Measurements from ENCODE around the gene INVS. TPM values are rescaled to one million over a fixed set of nuclear protein-coding genes. Genes with fewer than 3 reads are reported as not detected.

The INVS gene
- total and polyA plus RNA-seq, 2 donors (not counting 3 experiments of a cell fraction or from before 2014, with no cell fraction given): 8.5 to 17.9 TPM

- dilution Hi-C loops (cut with MboI; ENCODE audit: extremely low pct_ligation_motif_present, low sequenced_read_pairs) (no loop called here), intact Hi-C loops (cut with micrococcal nuclease) (no loop called here)
- no peak overlapping the region for H3K27ac ChIP-seq (ENCODE audit: insufficient read depth, low read depth, low read length)
- H3K9me3 ChIP-seq (replicated peaks; ENCODE audit: control insufficient read depth, insufficient read depth, low read length): no peaks in the 10 kb centered on the region
- DNase-seq (ENCODE audit: low read depth, low spot score) (no peak), FAIRE-seq (no peak)
- no peak for TF ChIP-seq JUN (IDR thresholded peaks at IDR 0.05; ENCODE audit: borderline replicate concordance, insufficient read depth, insufficient read length, low read depth)
- no peak for TF ChIP-seq POLR2AphosphoS5 (IDR thresholded peaks at IDR 0.05; ENCODE audit: insufficient read depth, low read depth, low read length)
- no peak for TF ChIP-seq EZH2 (IDR thresholded peaks at IDR 0.05; ENCODE audit: borderline replicate concordance, low read depth, low read length, severe bottlenecking)
- no peak for TF ChIP-seq MYC (IDR thresholded peaks at IDR 0.05; ENCODE audit: low read depth, low read length)
- TF ChIP-seq FOS (IDR thresholded peaks at IDR 0.05; ENCODE audit: borderline replicate concordance, insufficient read depth, low read length): no peak
- TF ChIP-seq GATA2 (IDR thresholded peaks at IDR 0.05; ENCODE audit: insufficient read depth, insufficient read length, low read depth, low read length): no peak
- TF ChIP-seq POLR2A (IDR thresholded peaks at IDR 0.05; ENCODE audit: low read depth, low read length): no peak
- TF ChIP-seq CTCF (IDR thresholded peaks at IDR 0.05; ENCODE audit: extremely low read depth in 1 of 2, insufficient read depth in 1 of 2, low read depth in 1 of 2, low read length in 2 of 2): no peak
- TF ChIP-seq MAX (IDR thresholded peaks at IDR 0.05; ENCODE audit: insufficient read depth, insufficient read length): no peak
- H3K27me3 ChIP-seq (ENCODE audit: control insufficient read depth in 2 of 2, insufficient read depth in 2 of 2, low read length in 2 of 2): no peaks in the 10 kb centered on the region
- H3K4me3 ChIP-seq (replicated peaks in 1 of 3; ENCODE audit: insufficient read depth in 1 of 3, low read depth in 1 of 3, low read length in 3 of 3): no peak overlapping the region
- no peaks in the 10 kb centered on the region for H3K79me2 ChIP-seq (ENCODE audit: control insufficient read depth, insufficient read depth, low read length)
- POLR2A ChIA-PET: no interaction called here
- CTCF ChIA-PET: no interaction called here
- no peak overlapping the region for H3K4me2 ChIP-seq (ENCODE audit: insufficient read depth, low read length)
- H3K9me1 ChIP-seq (replicated peaks; ENCODE audit: control insufficient read depth, extremely low read depth, insufficient read depth, low read length): no peaks in the 10 kb centered on the region
- peaks cover 3 to 5% of the 10 kb centered on the region in 2 experiments for H3K36me3 ChIP-seq (ENCODE audit: control insufficient read depth in 2 of 2, extremely low read depth in 1 of 2, insufficient read depth in 2 of 2, low read length in 2 of 2)
- no peaks in the 10 kb centered on the region for H4K20me1 ChIP-seq (replicated peaks; ENCODE audit: control insufficient read depth, extremely low read depth, insufficient read depth, low read length)
- no peaks in the 10 kb centered on the region for H3K4me1 ChIP-seq (ENCODE audit: control insufficient read depth, extremely low read depth, insufficient read depth, low read length)
- H2AFZ ChIP-seq (ENCODE audit: low read depth, low read length): no peak overlapping the region
- no peak overlapping the region for H3K9ac ChIP-seq (replicated peaks; ENCODE audit: extremely low read depth, insufficient read depth, low read length)
- no TSS peak for BruUV-seq (replicated peaks)
Measured at GRCh38 chr9:100287186-100287585, 188.1 kb downstream of the INVS start.
